Omental fat pad (tissue), 4 donors: Measurements from ENCODE around the gene VLDLR. TPM values are rescaled to one million over a fixed set of nuclear protein-coding genes. Genes with fewer than 3 reads are reported as not detected.

Source experiments
- ATAC-seq: fragments of 150-250 bp; one replicate; pipeline ENCODE4 v1.9.1; 2016; ENCODE audit warnings: mild to moderate bottlenecking, moderate library complexity; ENCODE audit not compliant: low FRiP score
- DNase-seq: peaks from one replicate; pipeline ENCODE4 v3.0.0-alpha.2; 2019; ENCODE audit warnings: low spot score
- total RNA-seq, 4 donors: library from RNA; depleted of rRNA; stranded (reverse); fragments of >200 nt; gene quantifications; one replicate each; pipeline ENCODE4 v1.1.0, GENCODE V29; 2016
- TF ChIP-seq, protein P1 (sequence below), 3 donors: fragments of 450-650 bp; IDR thresholded peaks; one replicate each; pipeline ENCODE4 v1.5.1; 2016 to 2017; ENCODE audit warnings: antibody characterized with exemption in 3 of 3, mild to moderate bottlenecking in 3 of 3, moderate library complexity in 2 of 3

The VLDLR gene
- total RNA-seq, 4 donors from 2014 or later: 5.4 to 39.3 (median 16.1) TPM

DNA sequence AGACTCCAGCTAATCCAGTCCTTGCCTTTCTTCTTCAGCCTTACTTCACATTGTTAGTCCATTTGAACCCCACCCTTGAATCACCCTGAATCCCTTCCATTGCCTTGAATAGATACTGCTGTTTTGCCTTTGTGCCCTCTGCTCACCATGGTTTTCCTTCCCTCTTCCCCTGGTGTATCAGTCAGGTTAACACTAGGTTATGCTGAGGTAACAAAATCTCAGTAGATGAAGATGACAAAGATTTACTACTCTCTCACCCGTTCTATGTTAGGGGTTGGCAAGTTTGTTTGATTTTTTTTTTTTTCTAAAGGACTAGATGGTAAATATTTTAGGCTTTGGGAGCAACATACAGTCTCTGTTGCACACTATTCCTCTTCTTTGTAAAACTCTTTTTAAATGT, 3.3 kb upstream of the VLDLR start:
- DNase-seq (no peak), ATAC-seq (no peak)
- TF ChIP-seq, protein P1, sequence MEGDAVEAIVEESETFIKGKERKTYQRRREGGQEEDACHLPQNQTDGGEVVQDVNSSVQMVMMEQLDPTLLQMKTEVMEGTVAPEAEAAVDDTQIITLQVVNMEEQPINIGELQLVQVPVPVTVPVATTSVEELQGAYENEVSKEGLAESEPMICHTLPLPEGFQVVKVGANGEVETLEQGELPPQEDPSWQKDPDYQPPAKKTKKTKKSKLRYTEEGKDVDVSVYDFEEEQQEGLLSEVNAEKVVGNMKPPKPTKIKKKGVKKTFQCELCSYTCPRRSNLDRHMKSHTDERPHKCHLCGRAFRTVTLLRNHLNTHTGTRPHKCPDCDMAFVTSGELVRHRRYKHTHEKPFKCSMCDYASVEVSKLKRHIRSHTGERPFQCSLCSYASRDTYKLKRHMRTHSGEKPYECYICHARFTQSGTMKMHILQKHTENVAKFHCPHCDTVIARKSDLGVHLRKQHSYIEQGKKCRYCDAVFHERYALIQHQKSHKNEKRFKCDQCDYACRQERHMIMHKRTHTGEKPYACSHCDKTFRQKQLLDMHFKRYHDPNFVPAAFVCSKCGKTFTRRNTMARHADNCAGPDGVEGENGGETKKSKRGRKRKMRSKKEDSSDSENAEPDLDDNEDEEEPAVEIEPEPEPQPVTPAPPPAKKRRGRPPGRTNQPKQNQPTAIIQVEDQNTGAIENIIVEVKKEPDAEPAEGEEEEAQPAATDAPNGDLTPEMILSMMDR (IDR thresholded peaks at IDR 0.05): no peak

DNA sequence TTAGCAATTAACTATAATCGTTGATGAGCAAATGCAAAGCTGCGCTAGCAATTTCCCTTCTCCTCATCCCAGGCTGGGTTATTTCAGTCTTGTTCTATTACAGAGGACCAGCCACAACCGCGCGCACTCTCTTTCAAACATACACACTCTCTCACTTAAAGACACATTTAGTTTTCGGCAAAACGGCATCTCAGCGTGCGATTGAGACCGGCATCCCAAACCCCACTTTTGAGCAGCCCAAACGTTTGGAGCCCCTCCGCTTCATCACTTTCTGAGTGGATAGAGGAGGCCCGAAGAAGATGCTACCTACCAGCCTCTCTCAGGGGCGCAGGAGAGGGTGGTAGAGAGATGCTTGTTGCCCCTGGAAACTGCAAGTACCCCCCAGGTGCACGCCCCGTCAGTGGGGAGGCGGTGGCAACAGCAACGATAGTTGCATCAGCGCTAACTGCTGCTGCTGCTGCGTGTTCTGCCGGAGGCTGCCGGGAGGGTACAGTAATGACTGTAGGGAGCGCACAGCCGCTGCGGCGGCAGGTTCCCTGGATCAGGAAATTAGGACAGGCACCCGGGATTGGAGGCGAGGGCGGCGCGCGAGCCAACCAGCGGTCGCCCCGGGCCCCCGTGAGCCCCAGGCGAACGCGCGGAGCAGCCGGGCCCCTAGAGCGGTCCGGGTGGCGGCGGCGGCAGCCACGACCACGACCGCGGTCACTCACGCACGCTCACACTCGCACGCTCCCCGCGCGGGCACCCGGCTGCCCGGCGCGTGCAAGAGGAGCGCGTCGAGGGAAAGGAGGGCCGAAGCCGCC, 467 bp upstream of the VLDLR start:
- TF ChIP-seq, protein P1 (IDR thresholded peaks at IDR 0.05): no peak
- DNase-seq: peak; percentile 45
- ATAC-seq: peak; percentile 85

DNA sequence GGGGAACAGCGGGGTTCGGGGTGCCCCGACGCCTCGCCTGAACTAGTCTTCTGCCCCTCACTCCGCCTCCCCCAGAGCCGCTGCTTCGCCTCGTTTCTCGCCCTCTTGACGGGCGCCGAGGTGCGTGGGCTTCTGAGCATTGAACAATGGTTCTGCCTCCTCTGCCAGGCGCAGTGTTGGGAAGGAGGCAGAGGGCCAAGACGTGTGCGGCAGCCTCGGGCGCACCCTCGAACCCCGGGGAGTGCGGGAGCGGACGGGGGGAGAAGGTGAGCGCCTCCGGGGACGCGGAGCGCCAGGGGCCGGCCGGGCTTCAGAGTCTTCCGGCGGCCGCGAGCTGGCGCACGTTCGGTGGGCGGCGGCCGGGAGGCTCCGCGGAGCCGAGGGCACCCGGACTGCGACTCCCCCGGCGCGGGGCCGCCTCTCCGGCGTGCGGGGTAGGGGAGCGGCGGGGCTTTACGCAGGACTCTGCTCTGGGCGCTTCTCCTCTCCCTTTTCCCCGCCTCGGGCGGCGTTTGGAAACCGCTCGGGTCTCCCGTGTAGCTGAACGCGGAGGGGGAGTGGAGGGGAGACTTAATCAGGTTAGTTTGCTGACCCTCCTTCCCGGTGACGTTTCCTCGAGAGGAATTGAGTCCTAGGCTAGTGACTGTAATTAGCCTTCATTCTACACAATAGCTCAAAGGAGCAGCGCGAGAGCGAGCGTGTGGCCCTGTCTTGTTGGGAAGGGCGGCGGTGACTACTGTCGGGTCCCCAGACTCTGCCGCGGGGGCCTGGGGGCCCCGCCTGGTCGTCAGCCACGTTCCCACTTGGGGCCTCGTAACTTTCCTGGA, 1.1 kb downstream of the VLDLR start:
- TF ChIP-seq, protein P1 (IDR thresholded peaks at IDR 0.05): no peak
- ATAC-seq (peak; percentile 3), DNase-seq (no peak)

DNA sequence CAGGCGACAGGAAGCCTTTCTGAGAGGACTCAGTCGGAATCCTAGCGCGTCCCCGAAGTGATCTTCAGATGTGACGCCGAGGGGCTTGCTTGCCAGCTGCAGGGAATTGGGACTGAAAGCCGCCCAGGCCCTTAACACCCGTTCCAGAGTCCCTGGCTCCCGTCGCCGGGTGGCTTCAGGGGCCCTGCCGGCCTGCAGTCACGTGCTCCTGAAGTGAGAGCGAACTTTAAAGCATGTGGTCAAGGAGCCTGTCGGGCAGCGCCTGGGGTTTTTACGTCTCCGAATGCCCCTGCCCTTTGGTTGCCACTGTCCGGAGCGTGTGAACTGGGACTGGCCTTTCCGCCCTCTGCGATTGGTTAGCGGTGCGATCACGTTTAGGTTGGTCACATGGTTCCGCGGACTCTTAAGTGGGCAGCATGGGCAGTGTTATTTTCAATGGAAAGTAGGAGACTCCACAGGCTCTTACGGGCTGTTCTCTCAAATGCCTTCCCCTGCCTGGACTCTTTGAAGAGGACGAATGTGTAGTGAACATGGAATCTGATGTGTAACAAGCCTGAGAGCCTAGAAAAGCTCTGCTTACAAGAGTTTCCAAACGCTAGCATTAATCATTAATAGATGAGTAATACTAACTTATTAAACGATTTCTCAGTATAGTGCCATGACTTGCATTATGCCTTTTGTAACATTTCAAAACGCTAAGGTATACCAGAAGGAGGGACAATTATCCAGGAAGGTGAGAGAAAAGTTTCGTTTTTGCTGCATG, 1.9 kb downstream of the VLDLR start:
- TF ChIP-seq, protein P1 (IDR thresholded peaks at IDR 0.05): no peak
- DNase-seq (peak; percentile 38), ATAC-seq (peak; percentile 71)

DNA sequence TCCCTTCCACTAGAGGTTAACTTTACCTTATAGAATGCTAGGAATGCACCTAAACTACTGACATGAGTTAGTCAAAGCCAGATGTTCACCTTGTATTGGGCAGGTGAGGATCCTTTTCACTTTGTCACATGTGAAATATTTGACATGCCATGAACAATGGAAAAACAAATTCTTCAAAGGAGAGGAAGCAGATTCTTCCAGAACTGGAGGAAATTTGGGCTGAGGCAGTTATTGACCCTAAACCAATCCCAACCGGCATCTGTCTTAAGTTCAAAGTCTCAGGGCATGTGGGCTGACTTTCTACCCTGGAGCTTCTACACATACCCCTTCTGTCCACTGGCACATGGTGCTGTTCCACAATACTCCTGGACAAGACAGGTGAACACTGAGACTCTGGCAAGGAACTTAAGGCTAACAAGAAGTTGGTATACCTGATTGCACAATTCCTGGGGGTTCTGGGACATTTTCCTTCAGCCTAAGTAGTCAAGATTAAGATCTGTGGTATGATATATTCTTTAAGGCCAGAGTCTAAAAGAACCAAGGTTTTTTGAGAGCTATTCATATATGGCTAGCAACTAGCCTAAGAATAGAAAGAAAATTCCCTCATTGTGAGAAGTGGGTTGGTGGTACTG, 2.6 kb downstream of the VLDLR start:
- DNase-seq: no peak
- TF ChIP-seq, protein P1 (IDR thresholded peaks at IDR 0.05): no peak
- ATAC-seq: no peak

DNA sequence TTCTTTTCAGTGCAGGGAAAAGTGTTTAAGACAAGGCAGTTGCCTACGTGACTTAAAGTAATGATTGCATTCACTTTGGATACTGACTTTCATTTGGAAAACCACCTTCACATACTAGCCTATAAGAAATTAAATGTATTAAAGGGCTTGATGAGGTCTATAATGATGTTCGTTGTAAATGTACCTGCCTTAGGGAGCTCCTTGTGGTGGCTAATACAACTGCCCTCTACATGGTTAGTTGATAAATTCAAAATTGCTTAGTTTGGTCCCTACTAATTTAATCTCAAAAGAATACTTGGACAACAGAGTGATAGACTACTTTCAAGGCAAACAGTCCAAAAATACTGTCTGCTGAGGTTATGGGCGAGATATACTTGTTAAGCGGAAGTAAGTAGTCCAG, 3.8 kb downstream of the VLDLR start:
- TF ChIP-seq, protein P1 (IDR thresholded peaks at IDR 0.05): no peak
- DNase-seq: no peak
- ATAC-seq: no peak
